Activated CD8-positive, alpha-beta memory T cell treated with anti-CD3 and anti-CD28 coated beads for 4 hours (primary cell): Measurements from ENCODE around the gene ZNF593OS.

Experiments
- DNase-seq, 2 donors: peaks; one replicate each; pipeline ENCODE4 v3.0.0-alpha.2; 2020; ENCODE audit warnings: low read depth in 2 of 2

Gene ZNF593OS

GRCh38 chr1:26171084-26172072 lies at the start of gene ZNF593OS:
TSS of gene ZNF593OS (minus strand) at chr1:26171832. CDS start at chr1:26171661, 171 bp downstream.
- no peak for DNase-seq

DNA sequence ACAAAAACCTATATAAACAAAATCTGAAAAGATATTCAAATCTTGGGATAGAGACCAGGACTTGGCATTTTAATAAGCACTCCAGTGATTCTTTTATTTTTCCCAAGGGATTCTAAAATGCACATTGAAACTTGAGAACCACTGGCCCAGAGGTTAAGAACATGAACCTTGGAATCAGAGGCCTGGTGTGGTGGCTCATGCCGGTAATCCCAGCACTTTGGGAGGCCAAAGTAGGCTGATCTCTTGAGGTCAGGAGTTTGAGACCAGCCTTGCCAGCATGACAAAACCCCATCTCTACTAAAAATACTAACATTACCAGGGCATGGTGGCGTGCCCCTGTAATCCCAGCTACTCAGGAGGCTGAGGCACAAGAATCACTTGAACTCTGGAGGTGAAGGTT lies 49.5 kb upstream of the ZNF593OS start:
- DNase-seq = no peak

GRCh38 chr1:26220199-26220912 lies 48.7 kb upstream of the ZNF593OS start:
- no peak for DNase-seq

- no peak for DNase-seq
These were observed 47.4 kb upstream of the ZNF593OS start for GRCh38 chr1:26218906-26219494.

DNA sequence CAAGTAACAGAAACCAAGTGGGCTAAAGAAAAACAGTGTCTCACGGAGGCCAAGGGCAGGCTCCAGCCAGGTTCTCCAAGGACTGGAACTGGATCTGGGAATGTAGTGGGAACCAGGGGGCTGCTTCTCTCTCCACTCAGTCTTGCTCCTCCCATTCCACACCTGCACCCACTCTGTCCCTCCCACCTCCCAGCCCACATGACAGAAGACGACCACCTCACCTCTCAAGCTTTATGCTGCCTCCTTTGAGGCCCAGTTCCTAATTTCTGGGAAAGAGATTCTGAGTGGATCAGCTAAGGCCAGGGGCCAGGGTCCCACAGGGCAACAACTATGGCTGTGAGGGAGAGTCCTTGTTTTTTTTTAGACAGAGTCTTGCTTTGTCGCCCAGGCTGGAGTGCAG lies 43.6 kb upstream of the ZNF593OS start:
- no peak for DNase-seq

GRCh38 chr1:26213335-26213905 lies 41.8 kb upstream of the ZNF593OS start:
- no peak for DNase-seq

GRCh38 chr1:26212726-26213125 lies 41.1 kb upstream of the ZNF593OS start:
- no peak for DNase-seq

GRCh38 chr1:26210147-26210870 lies 38.7 kb upstream of the ZNF593OS start:
- DNase-seq = no peak

- DNase-seq = no peak
These were observed 32.1 kb upstream of the ZNF593OS start for GRCh38 chr1:26203642-26204318.

GRCh38 chr1:26200413-26200812 lies 28.8 kb upstream of the ZNF593OS start:
- DNase-seq = no peak

DNA sequence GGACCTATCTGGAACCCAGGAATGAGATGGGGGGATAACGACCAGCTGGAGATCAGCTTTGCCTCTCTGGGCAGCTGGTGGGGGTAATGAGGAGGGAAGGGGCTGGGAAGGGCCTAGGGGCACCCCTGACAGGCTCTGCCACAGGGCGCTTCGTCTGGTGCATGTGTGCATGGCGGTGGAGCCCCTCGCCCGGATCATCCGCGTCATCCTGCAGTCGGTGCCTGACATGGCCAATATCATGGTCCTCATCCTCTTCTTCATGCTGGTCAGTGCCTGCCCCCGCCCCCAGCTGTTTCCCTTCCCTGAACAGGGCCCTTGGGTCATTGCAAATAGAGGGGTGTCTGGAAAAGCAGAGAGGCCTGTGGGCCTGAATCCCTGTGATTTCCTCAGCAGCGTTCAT lies 26.2 kb upstream of the ZNF593OS start:
- no peak for DNase-seq

GRCh38 chr1:26197301-26197700 lies 25.7 kb upstream of the ZNF593OS start:
- DNase-seq = no peak

GRCh38 chr1:26195805-26196204 lies 24.2 kb upstream of the ZNF593OS start:
- no peak for DNase-seq

- DNase-seq = no peak
These were observed 20.1 kb upstream of the ZNF593OS start for GRCh38 chr1:26191739-26192138.

DNA sequence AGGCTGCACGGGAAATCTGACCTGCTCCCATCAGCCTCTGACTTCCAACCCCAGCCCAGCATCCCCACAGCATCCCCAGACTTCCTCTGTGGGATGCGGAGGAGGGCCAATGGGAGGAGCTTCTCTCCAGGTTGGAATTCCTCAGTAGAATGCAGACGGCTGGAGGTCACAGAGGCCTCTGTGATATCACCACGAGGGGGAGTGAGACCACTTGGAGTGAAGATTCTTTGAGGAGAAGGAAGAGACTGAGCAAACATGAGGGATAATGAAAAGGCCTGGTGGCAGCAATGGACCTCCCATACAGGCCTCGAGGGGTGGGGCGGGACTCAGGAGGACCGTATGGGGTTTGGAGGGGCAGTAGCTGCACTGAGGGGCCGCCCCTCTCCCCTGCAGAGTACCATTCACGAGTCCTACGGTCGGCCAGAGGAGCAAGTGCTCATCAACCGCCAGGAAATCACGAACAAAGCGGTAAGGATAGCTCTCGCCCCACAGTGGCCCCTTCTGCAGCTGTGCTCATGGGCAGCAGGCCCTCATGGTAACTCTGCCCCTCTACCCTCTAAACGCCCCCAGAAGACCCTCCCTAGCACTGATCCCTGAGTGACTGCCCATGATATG lies 18.8 kb upstream of the ZNF593OS start, which contains the start of gene CATSPER4:
Gene CATSPER4, plus strand, starts transcription at position 230 of the 615 bp plus-strand sequence. Its CDS starts 26 bp downstream, at position 256.
- DNase-seq = no peak

GRCh38 chr1:26189751-26190275 lies 18.2 kb upstream of the ZNF593OS start:
- no peak for DNase-seq

DNA sequence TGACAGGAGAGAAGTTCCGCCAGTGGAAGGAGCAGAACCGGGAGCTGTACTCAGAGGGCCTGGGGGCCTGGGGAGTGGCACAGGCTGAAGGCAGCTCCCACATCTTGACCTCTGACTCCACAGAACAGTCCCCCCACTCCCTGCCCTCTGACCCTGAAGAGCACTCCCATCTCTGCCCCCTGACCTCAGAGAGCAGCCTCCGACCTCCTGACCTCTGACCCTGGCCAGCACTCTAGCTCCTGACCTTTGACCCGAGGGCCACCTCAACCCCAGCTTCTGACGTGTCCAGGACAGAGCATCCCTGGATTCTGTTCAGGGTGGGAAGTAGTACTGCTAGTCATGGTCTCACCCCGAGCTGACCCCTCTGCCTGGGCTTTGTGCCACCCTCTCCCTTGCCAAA lies 17.7 kb upstream of the ZNF593OS start:
- no peak for DNase-seq

- DNase-seq = no peak
These were observed 16.8 kb upstream of the ZNF593OS start for GRCh38 chr1:26188477-26188876.

DNA sequence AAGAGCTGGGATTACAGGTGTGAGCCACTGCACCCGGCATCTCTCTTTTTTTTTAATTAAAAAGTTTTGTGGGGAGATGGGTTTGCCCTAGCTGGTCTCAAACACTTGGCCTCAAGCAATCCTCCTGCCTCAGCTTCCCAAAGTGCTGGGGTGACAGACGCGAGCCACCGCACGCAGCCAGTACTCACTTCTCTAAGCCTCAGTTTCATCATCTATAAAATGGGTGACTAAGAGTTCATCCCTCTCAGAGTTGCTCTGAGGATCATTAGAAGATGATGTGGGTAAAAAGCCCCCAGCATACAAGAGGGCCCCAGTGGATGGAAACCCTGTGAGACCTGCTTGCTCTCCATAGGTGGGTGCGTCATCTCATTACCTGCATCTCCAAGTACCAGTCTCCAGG lies 16.2 kb upstream of the ZNF593OS start:
- DNase-seq = no peak

- no peak for DNase-seq
These were observed 13.3 kb upstream of the ZNF593OS start for GRCh38 chr1:26184883-26185282.
